ENCODE results near the gene NLE1.
"Not testable (repeated sequence)": the region's sequence is repeated elsewhere in the genome, so short reads cannot be mapped to it uniquely, and the experiment has no call there.

The NLE1 gene

DNA sequence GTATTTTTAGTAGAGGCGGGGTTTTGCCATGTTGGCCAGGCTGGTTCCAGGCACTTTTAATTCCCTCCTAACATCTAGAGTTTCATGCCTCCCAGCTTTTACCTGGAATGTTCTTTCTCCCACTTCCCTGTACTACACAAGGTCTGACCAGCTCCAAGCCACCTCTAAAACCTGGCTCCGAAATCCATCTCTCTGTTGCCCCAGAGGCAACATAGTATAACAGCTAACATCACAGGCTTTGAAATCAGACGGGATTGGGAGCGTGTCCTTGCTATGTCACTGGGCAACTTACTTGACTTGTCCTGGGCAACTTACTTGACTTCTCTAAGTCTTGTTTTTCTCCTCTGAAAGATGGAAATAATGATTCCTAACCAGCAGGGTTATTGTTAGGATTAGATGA lies 20.7 kb upstream of the NLE1 start:
- DNase-seq (ENCODE audit: low spot score) = no peak

DNA sequence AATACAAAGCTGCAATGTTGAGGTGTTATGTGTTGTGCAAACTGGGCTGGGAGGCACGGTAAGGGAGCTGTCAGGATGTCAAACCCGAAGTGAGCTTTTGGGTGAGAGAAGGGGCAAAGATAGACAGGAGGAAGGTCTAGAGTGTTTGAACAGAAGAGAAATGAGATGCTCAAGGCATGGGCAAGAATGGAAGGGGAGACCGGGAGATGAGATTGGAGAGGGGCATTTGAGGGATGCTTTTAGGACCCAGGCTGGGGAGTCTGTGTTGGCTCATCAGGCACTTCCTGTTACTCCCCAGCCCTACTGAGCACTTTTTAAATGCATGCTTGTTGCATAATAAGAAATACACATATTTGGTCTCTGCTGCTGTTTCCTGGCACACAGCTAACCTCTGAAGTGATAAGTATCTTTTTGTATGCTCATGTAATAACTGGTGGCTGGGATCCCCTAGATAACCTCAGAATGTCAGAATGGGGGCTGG lies 19.2 kb upstream of the NLE1 start:
- DNase-seq (ENCODE audit: low spot score) = no peak

DNA sequence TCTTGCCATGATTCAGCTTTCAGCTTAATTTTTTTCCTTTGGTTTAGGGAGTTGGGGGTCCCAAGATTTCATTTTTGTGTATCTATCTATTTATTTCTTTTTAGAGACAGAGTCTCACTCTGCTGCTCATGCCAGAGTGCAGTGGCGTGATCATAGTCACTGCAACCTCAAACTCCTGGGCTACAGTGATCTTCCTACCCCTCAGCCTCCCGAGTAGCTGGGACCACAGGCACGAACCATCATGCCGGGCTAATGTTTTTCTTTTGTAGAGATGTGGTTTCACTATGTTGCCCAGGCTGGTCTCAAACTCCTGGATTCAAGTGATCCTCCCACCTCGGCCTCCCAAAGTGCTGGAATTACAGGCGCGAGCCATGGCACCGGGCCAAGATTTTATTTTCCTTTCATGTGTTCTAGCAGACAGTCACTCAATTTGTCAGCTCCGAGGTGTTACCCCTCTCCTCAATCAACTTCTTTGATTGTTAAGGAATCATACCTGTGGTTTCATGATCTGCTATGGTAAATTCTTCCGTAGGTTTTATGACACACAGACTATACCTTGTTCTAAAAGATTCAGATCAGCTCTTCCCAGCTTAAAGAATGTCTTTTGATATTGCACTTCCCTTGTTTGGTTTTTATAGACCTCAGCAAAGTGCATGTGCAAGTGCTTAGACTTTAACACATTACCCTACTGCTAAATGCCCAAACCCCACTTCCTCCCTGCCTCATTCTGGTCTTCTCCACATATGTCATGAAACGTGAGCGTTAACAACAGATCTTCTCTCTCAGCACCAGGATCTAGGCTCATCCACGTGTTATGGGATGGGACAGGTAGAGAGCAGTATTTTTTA lies 18.5 kb upstream of the NLE1 start:
- DNase-seq (ENCODE audit: low spot score) = no peak

DNA sequence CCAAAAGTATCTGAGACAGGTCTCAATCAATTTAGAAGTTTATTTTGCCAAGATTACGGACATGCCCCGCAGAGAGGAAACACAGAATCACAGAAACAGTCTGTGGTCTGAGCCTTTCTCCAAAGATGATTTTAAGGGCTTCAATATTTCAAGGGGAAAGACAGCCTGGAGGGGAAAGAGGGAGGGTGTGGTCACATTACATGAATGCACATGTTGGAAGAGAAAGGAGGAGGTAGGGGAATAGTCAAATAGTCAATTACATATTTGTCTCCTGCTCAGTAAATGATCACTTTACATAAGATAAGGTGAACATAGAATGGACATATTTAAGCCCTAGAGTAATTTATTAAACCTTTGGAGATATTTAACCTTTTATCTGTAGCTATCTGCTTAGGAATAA lies 17.8 kb upstream of the NLE1 start:
- no peak for DNase-seq (ENCODE audit: low spot score)

DNA sequence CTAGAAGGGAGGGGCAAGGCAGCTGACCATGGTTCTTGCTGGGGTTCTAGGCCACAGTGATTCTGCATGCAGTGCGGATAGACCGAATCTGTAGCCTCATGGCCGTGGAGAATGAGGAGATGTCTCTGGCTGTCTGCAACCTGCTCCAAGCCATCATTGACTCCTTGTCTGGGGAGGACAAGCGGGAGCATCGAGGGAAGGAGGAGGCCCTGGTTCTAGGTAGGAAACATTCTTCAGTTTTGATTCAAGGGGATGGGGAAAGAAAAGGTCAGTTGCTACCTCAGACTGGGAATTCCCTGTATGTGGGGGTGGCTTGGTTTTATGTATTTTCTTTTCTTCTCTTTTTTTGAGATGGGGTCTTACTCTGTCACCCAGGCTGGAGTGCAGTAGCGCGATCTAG lies 13.1 kb upstream of the NLE1 start:
- DNase-seq (ENCODE audit: low spot score) = no peak

DNA sequence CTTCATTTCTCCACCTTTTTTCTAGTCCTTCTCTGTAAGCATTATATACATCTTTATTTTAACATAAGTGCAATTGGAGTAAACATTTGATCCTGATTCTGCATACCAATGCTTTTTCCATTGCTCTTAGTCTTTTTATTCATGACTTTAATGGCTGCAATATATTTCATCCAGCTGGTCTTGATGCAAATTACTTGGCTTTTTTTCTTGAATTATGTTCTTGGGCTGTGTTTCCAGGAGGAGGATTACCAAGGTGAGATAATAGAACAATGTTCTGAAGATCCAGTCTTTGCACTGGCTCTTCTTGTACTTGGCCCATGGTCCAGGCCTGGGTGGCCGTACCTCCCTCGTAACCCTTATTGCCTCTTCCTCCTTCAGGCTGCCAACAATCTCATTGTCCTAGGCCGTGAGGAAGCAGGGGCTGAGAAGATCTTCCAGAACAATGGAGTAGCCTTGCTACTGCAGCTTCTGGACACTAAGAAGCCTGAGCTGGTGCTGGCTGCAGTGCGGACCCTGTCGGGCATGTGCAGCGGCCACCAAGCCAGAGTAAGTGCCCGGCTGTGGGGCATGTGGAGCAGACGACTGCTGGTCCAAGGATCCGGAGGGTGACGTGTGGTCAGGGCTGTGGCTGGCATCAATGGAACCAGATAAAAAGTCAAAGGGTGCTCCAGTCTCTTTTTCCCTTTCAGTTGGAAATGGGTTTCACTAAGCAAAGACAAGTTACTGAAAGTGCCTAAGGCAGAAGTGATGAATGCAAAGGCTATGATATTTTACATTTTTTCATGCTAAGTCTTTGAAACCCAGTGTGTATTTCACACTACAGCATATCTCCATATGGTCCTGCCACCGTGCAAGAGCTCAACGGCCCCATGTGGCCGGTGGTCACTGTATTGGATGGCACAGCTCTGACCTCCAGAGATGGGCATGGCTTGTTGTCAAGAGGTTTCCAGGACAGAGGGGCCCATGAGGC lies 12.4 kb upstream of the NLE1 start:
- DNase-seq (ENCODE audit: low spot score) = no peak

DNA sequence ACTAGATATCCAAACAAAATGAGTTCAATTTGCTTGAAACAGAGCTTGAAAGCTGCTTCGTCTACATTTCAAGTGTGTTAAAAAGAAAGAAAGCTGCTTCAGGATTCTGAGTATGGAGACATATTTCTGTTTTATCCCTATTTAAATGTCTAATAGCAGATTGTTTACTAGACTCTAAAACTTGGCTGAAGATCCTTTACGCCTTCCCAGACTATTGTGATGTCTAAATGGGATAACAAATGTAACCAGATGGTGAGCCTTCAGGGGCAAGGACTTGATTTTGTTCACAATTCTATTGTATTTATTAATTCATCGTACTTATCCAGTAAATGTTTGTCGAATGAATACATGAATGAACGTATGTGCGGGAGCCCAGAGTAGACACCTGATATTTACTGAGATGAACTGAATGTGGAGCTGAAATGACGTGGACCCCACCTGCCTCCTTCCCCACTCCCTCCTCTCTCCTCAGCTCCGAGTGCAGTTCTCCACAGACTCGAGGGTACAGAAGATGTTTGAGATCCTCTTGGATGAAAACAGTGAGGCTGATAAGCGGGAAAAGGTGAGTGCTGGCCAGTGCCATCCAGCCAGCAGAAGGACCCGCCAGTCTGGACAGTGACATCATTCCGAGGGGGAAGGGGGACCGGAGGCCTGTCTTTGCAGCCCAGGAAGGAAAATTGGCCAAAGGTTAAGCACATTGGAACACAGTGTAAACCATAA lies 10.5 kb upstream of the NLE1 start:
- DNase-seq (ENCODE audit: low spot score) = no peak

DNA sequence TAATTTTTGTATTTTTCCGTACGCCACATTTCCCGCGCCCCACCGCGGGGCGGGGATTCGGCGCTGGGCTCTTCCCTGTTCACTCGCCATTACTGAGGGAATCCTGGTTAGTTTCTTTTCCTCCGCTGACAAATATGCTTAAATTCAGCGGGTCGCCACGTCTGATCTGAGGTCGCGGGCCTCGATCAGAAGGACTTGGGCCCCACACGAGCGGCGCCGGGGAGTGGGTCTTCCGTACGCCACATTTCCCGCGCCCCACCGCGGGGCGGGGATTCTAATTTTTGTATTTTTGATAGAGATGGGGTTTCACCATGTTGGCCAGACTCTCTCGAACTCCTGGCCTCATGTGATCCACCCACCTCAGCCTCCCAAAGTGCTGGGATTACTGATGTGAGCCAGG lies 9.0 kb upstream of the NLE1 start:
- not testable (repeated sequence) for DNase-seq (ENCODE audit: low spot score)

DNA sequence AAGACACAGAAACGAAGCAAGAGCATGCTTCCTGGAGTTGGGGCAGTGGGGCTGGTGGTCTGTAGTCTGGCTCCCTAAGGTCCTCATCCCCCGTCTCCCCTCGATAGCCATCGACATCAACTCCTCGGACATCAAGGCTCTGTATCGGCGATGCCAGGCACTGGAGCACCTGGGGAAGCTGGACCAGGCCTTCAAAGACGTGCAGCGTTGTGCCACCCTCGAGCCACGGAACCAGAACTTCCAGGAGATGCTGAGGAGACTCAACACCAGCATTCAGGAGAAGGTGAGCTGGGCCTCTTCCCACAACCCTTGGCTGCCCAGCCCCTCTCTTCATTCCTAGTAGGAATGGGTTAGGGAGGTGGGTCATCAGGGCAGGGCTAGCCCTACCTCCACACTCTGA lies 7.8 kb upstream of the NLE1 start:
- no peak for DNase-seq (ENCODE audit: low spot score)

DNA sequence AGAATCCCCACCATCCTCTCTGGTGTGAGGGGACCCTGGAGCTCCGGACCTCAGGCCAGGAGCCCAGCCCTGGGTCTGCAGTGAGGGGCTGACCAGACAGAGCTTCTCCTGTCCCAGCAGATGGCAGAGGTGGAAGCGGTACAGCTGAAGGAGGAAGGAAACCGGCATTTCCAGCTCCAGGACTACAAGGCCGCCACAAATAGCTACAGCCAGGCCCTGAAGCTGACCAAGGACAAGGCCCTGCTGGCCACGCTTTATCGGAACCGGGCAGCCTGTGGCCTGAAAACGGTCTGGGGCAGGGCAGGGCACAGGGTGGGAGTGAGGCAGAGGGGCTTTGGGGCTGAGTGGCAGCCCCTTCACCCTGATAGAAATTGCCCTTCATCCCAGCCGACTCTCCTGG lies 6.0 kb upstream of the NLE1 start:
- no peak for DNase-seq (ENCODE audit: low spot score)

DNA sequence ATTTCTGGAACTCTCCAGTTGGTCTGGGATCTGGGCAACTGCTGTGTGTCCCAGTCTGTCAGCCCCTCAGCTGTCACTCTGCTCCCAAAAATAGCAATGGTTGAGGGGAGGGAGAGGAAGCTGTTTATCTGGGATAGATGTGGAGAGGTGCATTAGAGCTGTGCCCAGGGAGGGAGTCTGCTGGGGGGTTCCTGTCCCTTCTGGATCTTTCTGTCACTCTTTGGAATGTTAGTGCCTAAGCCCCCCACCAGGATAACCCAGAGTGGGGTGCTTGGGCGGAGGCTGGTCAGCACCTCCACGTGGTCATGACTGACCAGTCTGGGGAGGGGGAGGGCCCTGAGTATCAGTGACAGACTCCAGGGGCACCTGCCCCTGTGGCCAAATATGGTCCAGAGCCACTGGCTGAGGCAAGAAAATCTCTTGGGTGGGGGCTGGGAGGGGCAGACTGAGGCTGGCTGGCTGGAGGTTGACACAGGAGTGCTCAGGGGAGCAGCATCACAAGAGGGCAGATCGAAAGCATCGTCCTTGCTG lies 5.3 kb upstream of the NLE1 start, which contains the start of gene UNC45B:
TSS of gene UNC45B (plus strand) at position 443 of the 531 bp plus-strand sequence. CDS start 447 bp downstream, outside the sequence.
- DNase-seq (ENCODE audit: low spot score) = no peak

DNA sequence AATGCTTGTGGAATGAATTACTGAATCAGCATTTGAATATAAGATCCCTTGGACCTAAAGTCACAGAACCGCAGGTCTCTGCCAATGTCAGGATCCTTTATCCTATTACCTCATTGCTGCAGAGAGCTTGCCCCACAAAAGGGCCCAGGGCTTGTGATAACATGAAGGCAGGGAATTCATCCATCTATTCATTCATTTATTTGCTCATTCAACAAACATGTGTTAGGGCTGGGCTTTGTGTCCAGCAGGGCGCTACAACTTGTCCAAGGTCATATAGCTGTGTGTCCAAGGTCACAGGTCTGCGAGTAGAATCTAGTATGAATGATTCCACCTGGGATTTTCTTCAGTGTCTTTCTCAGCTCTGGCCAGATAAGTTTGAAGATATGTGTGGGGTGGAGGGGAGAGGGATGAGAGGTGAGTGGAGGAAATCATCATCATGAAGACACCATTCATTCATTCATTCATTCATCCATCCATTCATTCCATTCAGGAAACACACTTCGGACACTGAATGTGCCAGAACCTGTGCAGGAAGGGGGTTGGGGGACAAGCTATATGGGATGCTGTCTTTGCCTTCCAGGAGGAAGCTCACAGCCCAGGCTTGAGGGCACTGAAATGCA lies 4.2 kb upstream of the NLE1 start:
- DNase-seq (ENCODE audit: low spot score) = no peak

DNA sequence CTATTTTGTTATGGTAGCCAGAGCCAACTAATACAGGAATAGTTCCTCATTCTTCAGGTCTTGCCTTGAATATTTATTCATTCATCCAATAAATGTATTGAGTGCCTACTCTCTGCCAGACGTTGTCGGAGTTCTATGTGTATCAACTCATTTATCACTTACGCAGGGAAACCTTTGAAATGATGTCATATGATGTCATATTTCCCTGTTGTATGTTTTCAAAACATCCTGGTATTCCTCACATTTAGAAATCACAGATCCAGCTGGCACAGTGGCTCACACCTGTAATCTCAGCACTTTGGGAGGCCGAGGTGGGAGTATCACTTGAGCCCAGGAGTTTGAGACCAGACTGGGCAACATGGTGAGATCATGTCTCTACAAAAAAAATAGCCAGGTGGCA lies 2.7 kb upstream of the NLE1 start:
- no peak for DNase-seq (ENCODE audit: low spot score)

DNA sequence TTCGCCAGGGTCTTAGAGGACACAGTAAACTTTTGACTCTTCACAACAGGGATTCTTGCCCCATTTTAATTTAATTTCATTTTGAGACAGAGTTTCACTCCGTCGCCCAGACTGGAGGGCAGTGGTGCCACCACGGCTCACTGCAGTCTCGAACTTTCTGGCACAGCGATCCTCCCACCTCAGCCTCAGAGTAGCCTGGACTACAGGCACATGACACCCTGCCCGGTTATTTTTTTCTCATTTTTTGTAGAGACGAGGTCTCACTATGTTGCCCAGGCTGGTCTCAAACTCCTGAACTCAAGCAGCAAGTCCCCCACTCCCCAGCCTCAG lies 329 bp upstream of the NLE1 start:
- DNase-seq (ENCODE audit: low spot score) = no peak

DNA sequence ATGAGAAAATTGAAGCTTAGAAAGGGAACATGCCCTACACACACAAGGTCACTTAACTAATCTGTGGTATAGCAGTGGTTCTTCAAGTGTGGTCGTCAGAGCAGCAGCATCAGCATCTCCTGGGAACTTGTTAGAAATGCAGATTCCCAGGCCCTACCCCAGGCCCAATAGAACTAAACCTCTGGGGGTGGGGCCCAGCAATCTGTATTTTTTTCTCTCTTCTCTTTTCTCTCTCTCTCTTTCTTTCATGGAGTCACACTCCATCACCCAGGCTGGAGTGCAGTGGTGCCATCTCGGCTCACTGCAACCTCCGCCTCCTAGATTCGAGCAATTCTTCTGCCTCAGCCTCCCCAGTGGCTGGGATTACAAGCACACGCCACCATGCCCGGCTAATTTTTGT lies 3.9 kb downstream of the NLE1 start:
- no peak for DNase-seq (ENCODE audit: low spot score)

DNA sequence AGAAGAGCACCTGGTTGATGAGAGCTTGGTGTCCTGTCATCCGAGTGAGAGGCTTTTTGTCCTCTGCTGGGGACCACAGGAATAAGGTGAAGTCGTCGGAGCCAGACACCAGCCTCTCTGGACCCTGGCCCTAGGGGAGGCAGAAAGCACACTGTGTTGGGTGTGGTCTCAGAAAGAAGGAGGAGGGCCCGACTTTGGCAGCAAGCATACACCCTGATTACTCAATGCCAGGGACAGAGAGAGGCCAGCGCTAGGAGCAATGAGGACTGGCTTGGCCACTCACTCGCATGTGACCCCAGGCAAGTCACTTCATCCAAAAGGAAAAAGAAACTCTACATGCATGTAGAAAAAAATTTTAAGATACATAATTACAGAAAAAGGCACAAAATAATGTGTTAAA lies 6.8 kb downstream of the NLE1 start:
- no peak for DNase-seq (ENCODE audit: low spot score)

DNA sequence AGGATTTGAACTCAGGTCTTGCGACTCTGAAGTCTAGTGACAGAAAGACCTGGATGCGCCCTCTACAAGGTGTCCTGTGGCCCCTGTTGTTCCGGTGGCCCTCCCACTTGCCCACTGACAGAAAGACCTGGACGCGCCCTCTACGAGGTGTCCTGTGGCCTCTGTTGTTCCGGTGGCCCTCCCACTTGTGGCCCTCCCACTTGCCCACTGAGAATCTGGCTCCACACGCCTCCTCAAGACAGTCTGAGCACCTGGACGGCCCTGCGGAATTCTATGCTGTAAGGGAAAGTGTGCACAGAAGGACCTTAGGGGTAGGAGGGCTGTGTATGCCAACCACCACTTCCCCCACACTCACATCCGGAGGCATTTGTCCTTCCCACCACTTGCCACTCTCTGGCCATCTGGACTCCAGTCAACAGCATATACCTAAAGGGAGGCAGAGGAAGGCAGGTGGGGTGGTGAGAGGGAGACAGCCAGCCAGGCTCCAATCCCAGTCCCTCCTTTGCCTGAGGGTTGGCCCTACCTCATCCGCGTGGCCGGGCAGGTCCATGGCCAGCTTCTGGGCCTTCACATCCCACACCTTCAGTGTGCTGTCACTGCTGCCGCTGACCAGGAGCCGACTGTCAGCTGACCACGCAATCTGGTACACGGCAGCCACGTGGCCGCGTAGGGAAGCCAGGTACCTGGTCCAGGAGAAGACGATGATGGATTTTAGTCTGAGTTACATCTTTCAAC lies 9.1 kb downstream of the NLE1 start:
- no peak for DNase-seq (ENCODE audit: low spot score)

DNA sequence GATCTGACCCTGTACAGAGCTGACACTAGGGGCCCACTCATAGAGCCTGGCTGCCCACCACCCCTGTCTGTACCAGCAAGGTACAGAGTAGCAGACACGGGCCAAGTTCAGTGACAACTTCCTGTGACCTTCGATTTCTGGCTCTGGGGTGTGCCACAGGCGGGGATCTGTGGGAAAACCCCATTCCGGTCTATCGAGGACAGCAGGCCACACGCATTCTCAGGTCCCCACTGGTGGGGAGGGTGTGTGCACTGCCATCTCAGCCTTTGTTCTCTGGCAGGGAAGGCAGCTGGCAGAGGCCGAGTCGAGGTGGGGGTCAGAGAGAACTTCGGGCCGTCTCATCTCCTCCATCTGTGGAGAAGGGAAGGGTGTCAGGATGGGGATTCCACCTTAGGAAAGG lies 10.0 kb downstream of the NLE1 start:
- no peak for DNase-seq (ENCODE audit: low spot score)

DNA sequence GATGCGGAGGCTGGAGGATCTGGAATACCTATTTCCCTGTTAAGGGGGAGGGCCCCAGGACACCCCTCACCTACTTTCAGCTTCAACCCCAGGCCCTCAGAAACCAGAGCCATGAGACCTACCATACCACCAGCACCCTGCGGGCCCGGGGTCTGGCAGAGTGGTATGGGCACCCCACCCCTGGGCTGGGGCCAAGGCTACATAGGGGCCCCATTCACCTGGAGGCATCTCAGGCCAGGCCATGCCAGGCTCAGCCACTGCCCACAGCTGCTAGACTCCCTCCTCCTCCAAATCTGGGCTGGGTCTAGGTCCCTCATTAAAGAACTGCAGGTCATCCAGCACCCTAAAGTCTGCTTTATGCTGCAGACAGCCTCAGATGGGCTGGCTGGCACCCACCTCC lies 11.7 kb downstream of the NLE1 start:
- no peak for DNase-seq (ENCODE audit: low spot score)

DNA sequence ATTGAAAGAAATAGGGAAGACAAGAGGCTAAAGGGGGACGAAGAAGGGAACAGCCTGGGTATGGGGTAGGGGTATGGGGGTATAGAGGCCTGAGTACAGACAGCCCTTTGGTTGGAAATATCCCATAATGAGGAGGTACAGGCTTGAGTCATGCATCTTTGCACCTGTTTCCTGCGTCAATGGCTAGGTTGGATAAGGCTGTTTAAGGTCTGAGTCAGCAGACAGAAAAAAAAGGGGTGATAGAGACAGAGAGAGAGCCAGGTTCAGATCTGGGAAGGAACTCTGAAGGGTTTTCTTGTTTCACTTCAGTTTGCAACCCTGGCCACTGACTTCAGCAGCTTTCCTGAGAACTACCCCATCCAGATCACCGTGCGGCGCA lies 12.1 kb downstream of the NLE1 start:
- no peak for DNase-seq (ENCODE audit: low spot score)

Data from LoVo (cell line).